GM10266 (cell line): ENCODE measurements around the gene TMEM229B.
"Not testable (repeated sequence)": the region's sequence is repeated elsewhere in the genome, so short reads cannot be mapped to it uniquely, and the experiment has no call there.

Experiments used
- DNase-seq: peaks from one replicate; pipeline ENCODE4 v3.0.0; 2012; ENCODE audit errors: extremely low spot score
- TF ChIP-seq, protein P1 (sequence below): IDR thresholded peaks from 2 replicates; pipeline ENCODE4 v1.5.1; 2012; ENCODE audit warnings: mild to moderate bottlenecking, low read depth; ENCODE audit not compliant: control insufficient read depth, insufficient read depth; ENCODE audit errors: missing control alignments

The TMEM229B gene

DNA sequence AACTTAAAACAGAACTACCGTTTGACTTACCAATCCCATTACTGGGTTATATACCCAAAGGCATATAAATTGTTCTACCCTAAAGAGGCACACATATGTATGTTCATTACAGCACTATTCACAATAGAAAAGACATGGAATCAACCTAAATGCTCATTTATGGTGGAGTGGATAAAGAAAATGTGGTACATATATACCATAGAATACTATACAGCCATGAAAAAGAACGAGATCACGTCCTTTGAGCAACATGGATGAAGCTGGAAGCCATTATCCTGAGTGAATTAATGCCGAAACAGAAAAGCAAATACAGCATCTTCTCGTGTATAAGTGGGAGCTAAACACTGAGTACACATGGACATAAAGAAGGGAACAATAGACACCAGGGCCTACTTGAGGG is 31.8 kb downstream of the TMEM229B start:
- TF ChIP-seq, protein P1, sequence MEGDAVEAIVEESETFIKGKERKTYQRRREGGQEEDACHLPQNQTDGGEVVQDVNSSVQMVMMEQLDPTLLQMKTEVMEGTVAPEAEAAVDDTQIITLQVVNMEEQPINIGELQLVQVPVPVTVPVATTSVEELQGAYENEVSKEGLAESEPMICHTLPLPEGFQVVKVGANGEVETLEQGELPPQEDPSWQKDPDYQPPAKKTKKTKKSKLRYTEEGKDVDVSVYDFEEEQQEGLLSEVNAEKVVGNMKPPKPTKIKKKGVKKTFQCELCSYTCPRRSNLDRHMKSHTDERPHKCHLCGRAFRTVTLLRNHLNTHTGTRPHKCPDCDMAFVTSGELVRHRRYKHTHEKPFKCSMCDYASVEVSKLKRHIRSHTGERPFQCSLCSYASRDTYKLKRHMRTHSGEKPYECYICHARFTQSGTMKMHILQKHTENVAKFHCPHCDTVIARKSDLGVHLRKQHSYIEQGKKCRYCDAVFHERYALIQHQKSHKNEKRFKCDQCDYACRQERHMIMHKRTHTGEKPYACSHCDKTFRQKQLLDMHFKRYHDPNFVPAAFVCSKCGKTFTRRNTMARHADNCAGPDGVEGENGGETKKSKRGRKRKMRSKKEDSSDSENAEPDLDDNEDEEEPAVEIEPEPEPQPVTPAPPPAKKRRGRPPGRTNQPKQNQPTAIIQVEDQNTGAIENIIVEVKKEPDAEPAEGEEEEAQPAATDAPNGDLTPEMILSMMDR = no peak
- no peak for DNase-seq

DNA sequence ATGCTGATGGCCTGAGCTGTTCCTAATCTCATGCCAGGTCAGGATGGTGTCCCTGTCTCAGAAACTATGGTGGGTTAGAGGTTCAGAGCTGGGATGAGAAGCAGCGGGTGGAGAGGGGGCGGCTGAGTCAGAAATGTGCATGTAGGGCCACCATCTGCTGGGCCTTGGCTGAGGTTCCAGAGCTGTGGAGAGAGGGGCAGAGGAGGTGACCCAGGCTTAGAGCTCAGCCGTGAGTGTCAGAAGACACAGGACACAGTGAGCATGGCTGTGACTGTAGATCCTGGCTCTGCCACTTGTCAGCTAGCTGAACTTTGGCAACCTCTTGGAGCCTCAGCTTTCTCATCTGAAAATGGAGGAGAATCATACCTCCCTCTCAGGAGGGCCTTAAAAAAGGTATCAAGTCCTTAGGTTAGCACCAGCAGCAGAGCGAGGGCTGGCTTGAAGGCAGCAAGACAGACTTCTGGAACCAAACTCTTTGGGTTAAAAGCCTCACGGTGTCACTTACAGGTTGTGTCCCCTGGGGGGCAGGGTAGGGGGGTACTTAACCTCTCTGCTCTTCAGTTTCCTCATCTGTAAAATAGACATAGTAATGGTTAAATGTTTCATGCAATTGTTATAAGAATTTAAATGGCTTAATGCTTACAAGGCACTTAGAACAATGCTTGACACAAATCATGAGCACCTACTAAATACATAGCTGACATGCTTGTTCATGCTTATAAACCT is 34.8 kb downstream of the TMEM229B start:
- TF ChIP-seq, protein P1 = no peak
- no peak for DNase-seq

DNA sequence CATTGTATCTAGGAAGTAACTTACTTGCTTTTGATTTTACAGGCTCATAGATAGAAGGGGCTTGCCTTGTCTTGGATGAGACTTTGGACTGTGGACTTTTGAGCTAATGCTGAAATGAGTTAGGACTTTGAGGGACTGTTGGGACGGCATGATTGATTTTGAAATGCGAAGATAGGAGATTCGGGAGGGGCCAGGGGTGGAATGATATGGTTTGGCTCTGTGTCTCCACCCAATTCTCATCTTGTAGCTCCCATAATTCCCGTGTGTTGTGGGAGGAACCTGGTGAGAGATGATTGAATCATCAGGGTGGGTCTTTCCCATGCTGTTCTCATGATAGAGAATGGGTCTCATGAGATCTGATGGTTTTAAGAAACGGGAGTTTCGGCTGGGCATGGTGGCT is 36.9 kb downstream of the TMEM229B start:
- not testable (repeated sequence) for DNase-seq

DNA sequence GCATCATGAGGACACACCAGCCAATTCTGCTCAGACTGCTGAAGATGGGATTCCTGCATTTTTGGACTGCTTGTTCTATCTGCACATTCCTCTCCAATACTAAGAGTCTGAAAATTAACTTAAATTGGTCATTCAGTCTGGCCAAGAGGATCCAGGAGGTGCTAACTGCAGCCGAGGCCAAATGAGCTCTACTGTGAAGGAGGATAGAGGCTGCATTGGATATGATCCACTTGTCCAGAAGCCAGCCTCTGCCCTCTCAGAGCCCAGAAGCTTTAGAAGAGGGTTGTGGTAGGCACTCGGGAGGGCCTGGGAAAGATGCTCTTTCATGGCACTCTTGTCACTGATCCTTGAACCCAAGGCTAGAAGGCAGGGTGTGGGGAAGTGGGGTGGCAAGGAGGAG is 39.4 kb downstream of the TMEM229B start:
- no peak for DNase-seq
- TF ChIP-seq, protein P1 = no peak

DNA sequence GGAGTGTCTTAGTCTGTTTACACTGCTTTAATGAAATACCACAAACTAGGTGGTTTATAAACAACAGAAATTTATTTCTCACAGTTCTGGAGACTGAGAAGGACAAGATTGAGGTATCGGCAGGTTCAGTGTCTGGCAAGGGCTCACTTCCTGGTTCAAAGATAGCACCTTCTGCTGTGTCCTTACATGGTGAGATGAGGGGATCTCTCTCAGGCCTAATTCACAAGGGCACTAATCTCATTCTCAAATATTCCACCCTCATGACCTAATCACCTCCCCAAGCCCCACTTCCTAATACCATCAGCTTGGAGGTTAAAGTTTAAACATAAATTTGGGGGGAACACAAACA is 41.5 kb downstream of the TMEM229B start:
- TF ChIP-seq, protein P1 = no peak
- no peak for DNase-seq

DNA sequence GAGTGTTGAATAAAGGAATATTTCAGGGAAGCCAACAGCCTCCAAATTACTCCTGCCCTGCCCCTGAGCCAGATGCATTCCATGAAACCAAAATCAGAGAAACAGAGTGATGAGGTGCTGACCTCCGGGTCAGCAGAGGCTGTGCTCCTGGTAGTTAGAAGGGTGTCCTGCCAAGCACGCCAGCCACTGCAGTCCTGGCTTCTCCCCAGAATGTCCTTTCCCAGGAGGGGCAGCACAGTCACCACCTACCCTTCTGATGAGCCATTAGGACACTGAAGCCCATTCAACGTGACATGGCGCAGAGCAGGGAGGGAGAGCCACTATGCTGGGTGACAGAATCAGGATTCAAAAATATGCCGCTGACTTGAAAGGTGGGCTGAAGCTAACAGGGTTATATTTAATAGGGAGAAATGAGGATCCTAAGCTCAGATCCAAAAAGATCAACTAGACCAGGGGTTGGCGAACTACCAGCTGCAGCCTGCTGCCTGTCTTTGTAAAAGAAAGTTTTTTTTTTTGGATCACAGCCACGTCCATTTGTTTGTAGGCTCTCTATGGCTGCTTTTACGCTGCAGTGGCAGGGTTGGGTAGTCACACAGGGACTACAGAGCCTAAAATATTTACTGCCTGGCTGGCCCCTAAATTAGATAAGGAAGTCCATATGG is 42.0 kb downstream of the TMEM229B start:
- DNase-seq = no peak
- TF ChIP-seq, protein P1 = no peak

DNA sequence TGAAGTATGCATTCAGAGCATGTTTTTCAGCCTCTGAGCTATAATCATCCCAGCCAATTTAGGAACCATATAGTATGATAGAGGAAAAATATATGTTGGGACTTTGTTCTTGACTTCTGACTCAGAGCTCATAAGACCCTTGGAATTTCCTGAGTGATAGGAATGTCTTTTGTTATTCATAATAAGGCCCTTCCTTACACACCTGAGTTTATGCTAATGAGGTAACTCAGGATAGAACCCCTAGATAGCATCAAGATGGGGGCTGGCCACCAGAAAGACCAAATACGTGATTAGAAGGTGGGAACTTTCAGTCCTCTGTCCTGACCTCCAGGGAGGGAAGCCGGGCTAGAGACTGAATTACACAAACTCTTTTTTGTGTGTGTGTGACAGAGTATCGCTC is 44.1 kb downstream of the TMEM229B start:
- TF ChIP-seq, protein P1 = no peak
- no peak for DNase-seq
